Small intestine (tissue), 7 donors: ENCODE measurements around the gene ACO1. TPM values are rescaled to one million over a fixed set of nuclear protein-coding genes. Genes with fewer than 3 reads are reported as not detected.
A peak's percentile ranks its signal among the peaks of the same experiment; 100 is the strongest.

ENCODE experiments used
- DNase-seq, 2 donors: peaks; one replicate each; pipeline versions ENCODE4 v3.0.0 to v3.0.0-alpha.2; 2013
- FAIRE-seq: peaks from 2 replicates; lab custom pipeline; 2012; peaks lifted over from hg19 to GRCh38; lab: Jason Lieb, UNC
- H3K27ac ChIP-seq, 3 donors: one replicate each; pipeline ENCODE4 v1.5.1; 2013; ENCODE audit warnings: low read length in 2 of 3, mild to moderate bottlenecking in 2 of 3, control low read depth in 1 of 3, inconsistent platforms in 1 of 3, low read depth in 1 of 3, moderate library complexity in 1 of 3
- H3K27me3 ChIP-seq, 3 donors: one replicate each; pipeline ENCODE4 v1.6.1; 2013; ENCODE audit warnings: low read length in 3 of 3, inconsistent platforms in 1 of 3; ENCODE audit not compliant: control insufficient read depth in 3 of 3, insufficient read depth in 3 of 3
- H3K36me3 ChIP-seq, 3 donors: one replicate each; pipeline ENCODE4 v1.6.1; 2013; ENCODE audit warnings: low read length in 3 of 3, inconsistent platforms in 1 of 3, low read depth in 1 of 3, mild to moderate bottlenecking in 1 of 3, moderate library complexity in 1 of 3; ENCODE audit not compliant: control insufficient read depth in 3 of 3, insufficient read depth in 2 of 3
- H3K4me1 ChIP-seq, 3 donors: one replicate each; pipeline ENCODE4 v1.6.1; 2013; ENCODE audit warnings: low read length in 2 of 3, inconsistent platforms in 1 of 3, low read depth in 1 of 3, mild to moderate bottlenecking in 1 of 3, moderate library complexity in 1 of 3; ENCODE audit not compliant: control insufficient read depth in 3 of 3, insufficient read depth in 2 of 3
- H3K4me3 ChIP-seq, 3 donors: one replicate each; pipeline ENCODE4 v1.5.1; 2013; ENCODE audit warnings: low read length in 3 of 3, control low read depth in 1 of 3, inconsistent platforms in 1 of 3, low read depth in 1 of 3, mild to moderate bottlenecking in 1 of 3, moderate library complexity in 1 of 3
- H3K9me3 ChIP-seq, 2 donors: one replicate each; pipeline ENCODE4 v1.6.1; 2013; ENCODE audit warnings: low read depth in 1 of 2, low read length in 1 of 2; ENCODE audit not compliant: control insufficient read depth in 2 of 2, insufficient read depth in 1 of 2
- WGBS, 3 donors: extraction: QIAGEN DNeasy Blood & Tissue Kit; methylation state at CpG; one replicate each; pipeline ENCODE4 v1.1.7; 2013; 5-methylcytosine and 5-hydroxymethylcytosine counted together
- polyA plus RNA-seq, 4 donors: library from polyadenylated mRNA; stranded (reverse) in 3 of 4; unstranded in 1 of 4; fragments of 200-250 nt in 3 of 4; fragments of 120-200 nt in 1 of 4; gene quantifications; one replicate each; pipeline versions ENCODE4 v1.2.1 to v1.2.3, GENCODE V29; 2013
- donor health status: healthy with polysubstance abuse.
- donor health status: control.
- donor health status: control.
- donor health status: Bipolar disorder and iron deficiency.
- donor health status: healthy.

The ACO1 gene
- polyA plus RNA-seq, 4 donors, result 27.8 to 80.2 (median 37.5) TPM

DNA sequence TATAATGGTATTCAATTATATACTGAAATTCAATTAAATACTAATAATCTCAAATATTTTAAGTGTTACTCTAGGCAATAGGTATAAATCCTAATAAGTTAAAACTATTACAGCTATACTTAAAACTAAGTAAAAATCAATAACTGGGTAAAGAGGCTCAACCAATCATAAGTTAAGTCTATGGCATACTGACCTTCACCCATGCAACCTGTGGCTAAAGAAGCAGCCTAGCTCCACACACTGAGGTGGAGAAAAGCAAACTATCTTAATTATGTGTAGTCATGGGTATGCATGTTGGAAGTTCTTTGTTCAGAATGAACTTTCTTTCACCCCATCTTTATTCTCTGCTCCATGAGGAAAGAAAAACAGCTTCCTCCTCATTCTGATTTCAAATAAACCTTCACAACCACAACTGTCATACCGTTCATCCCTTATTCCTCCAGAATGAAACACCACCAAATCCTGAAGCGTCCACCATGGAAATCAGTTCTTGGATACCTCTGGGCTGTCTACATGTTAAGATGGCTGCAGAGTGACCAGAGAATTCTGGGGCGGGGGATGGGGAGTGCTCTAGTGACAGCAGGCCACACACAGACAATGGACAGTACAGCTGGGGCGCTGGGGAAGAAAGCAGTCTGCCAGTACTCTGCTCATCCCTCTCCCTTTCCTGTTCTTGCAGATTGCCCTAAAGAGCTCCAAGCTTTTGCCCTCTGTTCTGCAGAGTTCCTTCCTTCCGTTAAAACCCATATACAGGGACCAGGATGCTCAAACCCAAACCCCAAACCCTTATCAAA, 79.3 kb downstream of the ACO1 start:
- H3K4me1 ChIP-seq, result no peaks in the 10 kb centered on the region
- H3K27me3 ChIP-seq, result no peaks in the 10 kb centered on the region
- H3K27ac ChIP-seq, result no peak overlapping the region
- H3K36me3 ChIP-seq, result peaks cover under 1 to 13% (median 10%) of the 10 kb centered on the region in 3 donors
- no peak for FAIRE-seq
- H3K4me3 ChIP-seq, result no peak overlapping the region
- 94 to 96% (median 96%) methylated on average over 5 of the region's 5 CpGs for WGBS, 3 donors
- no peak for DNase-seq
- no peaks in the 10 kb centered on the region for H3K9me3 ChIP-seq

DNA sequence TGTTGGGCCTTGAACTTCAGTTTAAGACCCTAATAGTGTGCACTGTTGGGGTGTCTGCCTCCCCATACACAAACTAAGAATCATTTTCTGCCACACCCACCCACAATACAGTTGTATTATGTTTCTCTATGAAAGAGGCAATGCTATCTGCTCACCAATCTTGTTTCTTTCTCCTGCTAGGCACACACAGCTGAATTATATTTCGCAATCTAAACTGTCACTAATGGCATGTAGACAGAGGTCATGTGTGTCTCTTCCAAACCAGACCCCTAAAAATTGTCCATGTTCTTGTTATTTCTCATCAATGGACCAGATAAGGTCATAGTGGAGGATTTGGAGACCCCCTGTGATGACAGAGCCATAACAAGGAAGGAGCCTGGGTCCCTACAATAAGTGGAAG, 84.3 kb downstream of the ACO1 start:
- Histone ChIP-seq H3K27me3 (no peaks in the 10 kb centered on the region), H3K4me3 (no peak overlapping the region), H3K9me3 (no peaks in the 10 kb centered on the region), H3K4me1 (no peaks in the 10 kb centered on the region), H3K36me3 (peaks cover 0 to 11% (median 9%) of the 10 kb centered on the region in 3 donors), H3K27ac (no peak overlapping the region)
- DNase-seq (no peak), FAIRE-seq (no peak)
- 93 to 100% (median 98%) methylated on average over 1 of the region's 1 CpG for WGBS, 3 donors

DNA sequence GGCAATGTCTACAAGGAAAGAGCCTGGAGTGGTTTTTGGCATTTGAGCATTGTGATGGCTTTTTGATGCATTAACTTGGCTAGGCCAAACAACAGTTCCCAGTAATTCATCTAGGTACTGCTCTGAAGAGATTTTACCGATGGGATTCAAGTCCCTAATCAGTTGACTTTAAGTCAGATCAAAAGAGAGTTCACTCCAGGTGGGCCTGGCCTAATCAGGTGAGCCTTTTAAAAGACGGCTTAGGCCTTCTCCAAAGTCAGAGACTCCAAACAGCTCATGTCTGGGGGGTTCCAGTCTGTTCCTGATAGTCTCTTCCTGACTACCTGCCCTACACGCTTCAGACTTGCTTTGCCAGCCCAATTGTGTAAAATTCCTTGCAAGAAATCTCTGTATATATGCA, 87.9 kb downstream of the ACO1 start:
- no peak overlapping the region for H3K27ac ChIP-seq
- H3K4me1 ChIP-seq, result no peaks in the 10 kb centered on the region
- no peak for DNase-seq
- H3K27me3 ChIP-seq, result no peaks in the 10 kb centered on the region
- 92 to 95% (median 94%) methylated on average over 3 of the region's 3 CpGs for WGBS, 3 donors
- H3K9me3 ChIP-seq, result no peaks in the 10 kb centered on the region
- FAIRE-seq, result no peak
- H3K36me3 ChIP-seq, result peaks cover 6 to 21% (median 7%) of the 10 kb centered on the region in 3 donors
- no peak overlapping the region for H3K4me3 ChIP-seq

DNA sequence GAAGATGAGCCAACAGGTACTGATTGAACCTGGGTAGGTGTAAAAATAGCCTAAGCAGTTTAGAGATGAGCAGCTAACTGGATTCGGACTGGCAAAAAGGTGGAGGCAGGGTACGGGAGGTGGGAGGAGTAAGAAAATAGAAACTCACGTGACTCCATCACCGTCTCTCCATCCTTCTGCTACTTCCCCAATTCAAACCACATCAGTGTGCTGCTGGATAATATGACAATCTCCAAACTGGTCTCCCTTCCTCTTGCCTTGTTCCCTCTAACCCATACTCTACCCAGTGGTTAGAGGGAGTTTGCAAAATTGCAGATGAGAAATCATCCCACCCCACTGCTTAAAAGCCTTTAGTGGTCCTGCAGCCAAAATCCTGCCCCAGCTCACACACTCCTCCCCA, 98.9 kb downstream of the ACO1 start:
- no peaks in the 10 kb centered on the region for H3K4me1 ChIP-seq
- DNase-seq (no peak), FAIRE-seq (no peak)
- no peaks in the 10 kb centered on the region for H3K27me3 ChIP-seq
- no peak overlapping the region for H3K4me3 ChIP-seq
- H3K27ac ChIP-seq, result no peak overlapping the region
- H3K9me3 ChIP-seq, result no peaks in the 10 kb centered on the region
- WGBS, 3 donors, result 92 to 95% (median 92%) methylated on average over 4 of the region's 4 CpGs
- peaks cover 10 to 24% (median 19%) of the 10 kb centered on the region in 3 donors for H3K36me3 ChIP-seq

DNA sequence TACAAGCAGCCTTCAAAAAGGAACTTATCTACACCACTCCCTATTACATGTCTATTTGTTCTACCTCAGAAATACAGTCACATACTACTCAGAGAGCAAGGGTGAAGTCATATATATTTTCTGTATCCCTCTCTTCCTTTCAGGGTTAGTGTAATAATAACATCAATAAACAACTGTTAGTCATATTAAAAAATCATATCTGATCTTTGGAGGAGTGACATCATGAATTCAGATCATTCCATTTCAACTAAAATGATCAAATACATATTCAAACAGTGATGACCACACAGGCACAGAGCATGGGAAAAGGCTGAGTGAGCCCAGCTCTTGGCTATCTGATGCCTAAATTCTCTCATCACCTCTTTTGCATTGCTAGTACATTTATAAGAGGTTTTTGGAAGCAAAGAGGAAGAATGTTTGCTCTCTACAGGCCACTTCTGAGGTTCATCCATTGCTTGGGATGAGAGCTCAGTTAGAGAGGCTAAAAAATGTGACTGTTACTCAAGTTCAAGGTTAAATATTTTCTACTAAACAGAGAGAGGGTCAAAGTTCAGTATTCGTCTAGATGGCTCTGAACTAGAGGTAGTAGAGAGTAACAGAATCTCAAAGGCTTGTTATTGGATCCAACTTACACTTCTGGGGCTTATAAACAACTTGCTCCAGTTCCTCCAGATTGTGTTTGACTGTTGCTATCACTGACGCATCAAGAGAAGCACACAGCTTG, 102.6 kb downstream of the ACO1 start:
- Histone ChIP-seq H3K27me3 (no peaks in the 10 kb centered on the region), H3K4me1 (no peaks in the 10 kb centered on the region), H3K9me3 (no peaks in the 10 kb centered on the region), H3K27ac (no peak overlapping the region), H3K4me3 (no peak overlapping the region), H3K36me3 (peaks cover 3 to 19% (median 17%) of the 10 kb centered on the region in 3 donors)
- no peak for FAIRE-seq
- DNase-seq, result peak; percentile 11 to 12
- 54 to 81% (median 63%) methylated on average over 2 of the region's 2 CpGs for WGBS, 3 donors

DNA sequence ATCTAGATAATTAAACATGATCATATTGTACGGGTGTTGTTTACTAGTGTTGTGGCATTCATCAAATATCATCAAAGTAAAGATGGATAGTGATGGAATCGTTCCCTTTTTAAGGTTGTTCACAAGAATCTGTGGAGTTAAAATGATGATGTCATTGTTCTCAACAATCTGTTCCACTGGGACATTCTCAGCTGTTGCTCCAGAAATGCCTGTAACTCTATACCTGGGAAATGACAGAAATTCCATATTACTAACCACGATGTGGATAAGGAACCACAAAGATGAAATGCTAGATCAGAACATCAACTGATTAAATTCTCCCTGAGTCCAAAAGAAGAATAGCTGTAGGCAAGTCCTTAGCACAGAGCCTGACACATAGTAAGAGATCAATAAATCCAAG, 103.5 kb downstream of the ACO1 start:
- H3K27me3 ChIP-seq, result no peaks in the 10 kb centered on the region
- no peaks in the 10 kb centered on the region for H3K9me3 ChIP-seq
- FAIRE-seq, result no peak
- no peak overlapping the region for H3K27ac ChIP-seq
- no peak for DNase-seq
- no peaks in the 10 kb centered on the region for H3K4me1 ChIP-seq
- 70 to 97% (median 84%) methylated on average over 3 of the region's 3 CpGs for WGBS, 3 donors
- H3K4me3 ChIP-seq, result no peak overlapping the region
- H3K36me3 ChIP-seq, result peaks cover 6 to 19% (median 11%) of the 10 kb centered on the region in 3 donors

DNA sequence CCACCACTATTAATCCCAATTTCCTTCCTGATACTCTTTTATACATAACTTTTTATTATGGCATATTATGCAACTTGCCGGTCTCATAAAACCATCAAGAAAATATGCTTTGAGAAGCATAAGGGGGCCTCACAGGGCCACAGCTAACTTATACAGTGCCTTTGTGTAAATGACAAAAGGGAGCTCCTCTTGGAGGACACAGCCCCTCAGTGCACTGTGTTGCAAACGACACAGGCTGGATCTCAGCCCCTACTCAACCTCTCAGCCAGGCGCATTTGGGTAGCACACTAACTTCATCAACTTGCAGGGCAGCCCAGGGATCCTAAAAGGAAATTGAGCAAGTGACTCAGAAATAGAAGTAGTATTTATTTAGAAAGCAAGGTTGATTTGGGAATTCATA, 106.2 kb downstream of the ACO1 start:
- WGBS, 3 donors, result 84 to 95% (median 92%) methylated on average over 3 of the region's 3 CpGs
- Histone ChIP-seq H3K4me3 (no peak overlapping the region), H3K27ac (no peak overlapping the region), H3K36me3 (peaks cover 4 to 11% (median 7%) of the 10 kb centered on the region in 3 donors), H3K27me3 (no peaks in the 10 kb centered on the region), H3K9me3 (no peaks in the 10 kb centered on the region), H3K4me1 (no peaks in the 10 kb centered on the region)
- FAIRE-seq, result no peak
- no peak for DNase-seq

DNA sequence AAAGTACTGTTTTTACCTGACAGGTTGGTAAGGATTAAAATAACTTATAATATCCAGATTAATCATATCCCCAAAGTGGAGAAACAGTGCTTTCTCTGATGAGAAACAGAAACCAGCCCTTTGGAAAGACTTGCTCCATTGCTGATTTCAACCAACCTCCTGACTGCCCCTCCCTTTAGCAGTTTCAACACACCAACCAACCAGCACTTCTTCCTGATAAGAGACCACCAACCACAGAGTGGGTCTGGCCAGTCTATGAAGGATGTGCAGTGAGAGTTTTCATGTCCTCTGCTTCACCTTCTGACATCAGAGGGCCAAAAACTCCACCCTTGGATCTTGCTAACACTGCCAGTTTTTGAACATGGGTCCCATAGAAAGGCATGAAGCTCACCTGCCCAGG, 113.5 kb downstream of the ACO1 start:
- FAIRE-seq (no peak), DNase-seq (no peak)
- Histone ChIP-seq H3K4me1 (no peaks in the 10 kb centered on the region), H3K27me3 (no peaks in the 10 kb centered on the region), H3K36me3 (peaks cover 2 to 15% (median 4%) of the 10 kb centered on the region in 3 donors), H3K4me3 (no peak overlapping the region), H3K9me3 (no peaks in the 10 kb centered on the region), H3K27ac (no peak overlapping the region)
